Adipocyte (in vitro differentiated cells): ENCODE measurements around the gene FMN1.

Experiments
- DNase-seq: peaks from one replicate; pipeline ENCODE4 v3.0.0-alpha.2; 2015; ENCODE audit warnings: low read depth
- H3K27me3 ChIP-seq: replicated peaks from 2 replicates; pipeline ENCODE4 v1.7.0; 2013; ENCODE audit warnings: mild to moderate bottlenecking, low read length, moderate library complexity; ENCODE audit not compliant: control insufficient read depth, insufficient read depth
- H3K36me3 ChIP-seq: 2 replicates; pipeline ENCODE4 v1.7.0; 2013; ENCODE audit warnings: low read length, mild to moderate bottlenecking, moderate library complexity; ENCODE audit not compliant: control insufficient read depth, insufficient read depth, severe bottlenecking
- H3K4me1 ChIP-seq: 2 replicates; pipeline ENCODE4 v1.7.0; 2013; ENCODE audit warnings: mild to moderate bottlenecking, low read length, moderate library complexity; ENCODE audit not compliant: control insufficient read depth, insufficient read depth
- H3K4me3 ChIP-seq: 2 replicates; pipeline ENCODE4 v1.7.0; 2013; ENCODE audit warnings: mild to moderate bottlenecking, low read length, moderate library complexity
- H3K9ac ChIP-seq: 2 replicates; pipeline ENCODE4 v1.7.0; 2013; ENCODE audit warnings: mild to moderate bottlenecking, low read length, moderate library complexity
- H3K9me3 ChIP-seq: 2 replicates; pipeline ENCODE4 v1.7.0; 2013; ENCODE audit warnings: mild to moderate bottlenecking, low read length, moderate library complexity; ENCODE audit not compliant: control insufficient read depth

The FMN1 gene

GRCh38 chr15:33132722-33133345 lies 61.7 kb downstream of the FMN1 start:
- peaks cover 21% of the 10 kb centered on the region for H3K4me1 ChIP-seq
- H3K36me3 ChIP-seq = no peaks in the 10 kb centered on the region
- H3K27me3 ChIP-seq = no peaks in the 10 kb centered on the region
- no peak overlapping the region for H3K4me3 ChIP-seq
- H3K9ac ChIP-seq = no peak overlapping the region
- no peaks in the 10 kb centered on the region for H3K9me3 ChIP-seq
- DNase-seq = peak; percentile 83

- DNase-seq = no peak
- H3K36me3 ChIP-seq = no peaks in the 10 kb centered on the region
- no peak overlapping the region for H3K4me3 ChIP-seq
- no peaks in the 10 kb centered on the region for H3K27me3 ChIP-seq
- no peak overlapping the region for H3K9ac ChIP-seq
- no peaks in the 10 kb centered on the region for H3K9me3 ChIP-seq
- H3K4me1 ChIP-seq = peaks cover 21% of the 10 kb centered on the region
Observed at GRCh38 chr15:33132233-33132580, 62.3 kb downstream of the FMN1 start.

DNA sequence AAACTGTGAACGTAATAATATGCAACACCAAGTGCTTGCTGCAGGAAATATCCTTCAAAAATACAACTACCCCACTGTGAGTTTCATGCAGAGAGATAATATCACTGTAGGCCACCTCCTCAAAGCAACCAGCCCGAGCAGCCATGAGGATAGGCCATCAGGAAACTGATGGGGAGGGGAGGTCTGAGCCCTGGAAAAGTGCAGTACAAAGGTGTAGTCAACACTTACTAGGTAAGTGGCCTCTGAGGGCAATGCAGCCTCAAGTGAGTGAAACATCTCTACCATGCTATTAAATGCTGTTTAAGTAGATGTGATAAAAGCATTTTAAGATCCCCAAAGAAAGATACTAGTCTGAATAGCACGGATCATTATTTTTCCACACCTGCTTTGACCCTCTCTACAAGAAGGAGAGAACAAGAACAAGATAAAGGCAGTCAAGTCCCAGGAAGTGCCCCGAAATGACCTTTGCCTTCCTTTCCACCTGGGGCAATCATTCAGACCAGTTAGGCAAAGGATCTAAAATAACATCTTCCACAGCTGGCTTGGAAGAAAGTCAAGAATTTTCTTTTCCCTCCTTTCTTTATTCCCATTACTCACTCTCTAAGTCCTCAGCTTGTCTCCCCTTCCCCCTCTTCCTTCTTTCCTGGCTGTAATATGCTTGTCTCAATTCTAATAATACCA lies 62.8 kb downstream of the FMN1 start:
- DNase-seq = no peak
- no peaks in the 10 kb centered on the region for H3K9me3 ChIP-seq
- no peak overlapping the region for H3K4me3 ChIP-seq
- peaks cover 24% of the 10 kb centered on the region for H3K4me1 ChIP-seq
- H3K9ac ChIP-seq = no peak overlapping the region
- no peaks in the 10 kb centered on the region for H3K36me3 ChIP-seq
- no peaks in the 10 kb centered on the region for H3K27me3 ChIP-seq

GRCh38 chr15:33126559-33127290 lies 67.8 kb downstream of the FMN1 start:
- Histone ChIP-seq H3K36me3 (no peaks in the 10 kb centered on the region), H3K9ac (peak overlapping the region; percentile 43), H3K27me3 (no peaks in the 10 kb centered on the region), H3K4me3 (peak overlapping the region; percentile 66), H3K9me3 (no peaks in the 10 kb centered on the region), H3K4me1 (peaks cover 4% of the 10 kb centered on the region)
- DNase-seq = peak; percentile 82

DNA sequence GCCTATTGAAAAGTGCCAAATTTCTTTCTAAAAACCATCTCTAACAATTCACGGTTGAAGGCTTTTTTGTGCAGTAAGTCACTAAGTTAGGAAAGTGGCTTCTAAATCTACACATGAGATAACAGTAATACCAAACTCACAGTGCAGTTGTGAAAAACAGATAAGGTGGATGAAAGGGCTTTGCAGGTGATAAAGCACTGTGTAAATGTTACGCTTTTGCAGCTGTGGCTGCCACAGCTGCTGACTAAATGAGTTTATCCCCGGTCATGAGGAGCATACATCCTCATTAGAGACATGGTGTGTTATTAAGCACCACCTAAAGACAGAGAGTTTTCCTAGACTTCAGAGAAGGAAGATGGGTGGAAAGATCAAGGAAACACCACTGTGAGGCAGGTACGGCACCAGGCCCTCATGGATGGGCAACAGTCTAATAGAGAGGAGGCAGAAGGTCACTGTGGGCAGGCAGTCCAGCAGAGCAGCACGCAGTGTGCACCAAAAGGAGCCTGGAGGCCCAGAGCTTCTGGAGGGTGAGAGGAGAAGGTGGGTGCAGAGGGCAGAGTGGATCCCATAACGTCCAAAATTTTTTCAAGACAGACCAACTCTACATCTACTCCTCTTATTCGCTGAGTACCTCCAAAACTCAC lies 68.5 kb downstream of the FMN1 start:
- no peak for DNase-seq
- H3K4me1 ChIP-seq = peaks cover 4% of the 10 kb centered on the region
- no peaks in the 10 kb centered on the region for H3K36me3 ChIP-seq
- H3K9me3 ChIP-seq = no peaks in the 10 kb centered on the region
- no peak overlapping the region for H3K4me3 ChIP-seq
- H3K27me3 ChIP-seq = no peaks in the 10 kb centered on the region
- no peak overlapping the region for H3K9ac ChIP-seq

DNA sequence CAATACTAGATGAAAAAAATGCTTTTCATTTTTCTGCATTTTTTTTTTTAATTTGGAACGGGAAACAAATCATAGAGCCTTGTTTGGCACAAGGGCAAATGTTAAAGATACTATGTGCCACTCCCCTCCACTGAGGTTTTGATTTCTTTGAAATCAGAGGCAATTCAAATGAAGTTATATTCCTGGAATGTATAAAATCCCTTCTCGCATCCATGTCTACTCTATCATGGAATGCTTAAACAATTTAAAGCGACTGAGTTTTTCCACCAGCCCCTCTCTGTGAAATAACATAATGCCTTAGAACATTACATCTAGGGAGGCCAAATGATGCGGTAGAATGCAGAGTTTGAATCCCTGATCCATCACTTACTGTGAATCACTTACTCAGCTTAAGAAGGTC lies 69.7 kb downstream of the FMN1 start:
- H3K27me3 ChIP-seq = no peaks in the 10 kb centered on the region
- peaks cover 4% of the 10 kb centered on the region for H3K4me1 ChIP-seq
- peak; percentile 44 for DNase-seq
- H3K36me3 ChIP-seq = no peaks in the 10 kb centered on the region
- no peak overlapping the region for H3K9ac ChIP-seq
- no peak overlapping the region for H3K4me3 ChIP-seq
- H3K9me3 ChIP-seq = no peaks in the 10 kb centered on the region

GRCh38 chr15:33124279-33124678 lies 70.2 kb downstream of the FMN1 start:
- Histone ChIP-seq H3K36me3 (no peaks in the 10 kb centered on the region), H3K4me3 (no peak overlapping the region), H3K27me3 (no peaks in the 10 kb centered on the region), H3K4me1 (peaks cover 4% of the 10 kb centered on the region), H3K9ac (no peak overlapping the region), H3K9me3 (no peaks in the 10 kb centered on the region)
- DNase-seq = no peak

GRCh38 chr15:33119865-33120264 lies 74.6 kb downstream of the FMN1 start:
- Histone ChIP-seq H3K4me3 (no peak overlapping the region), H3K9ac (no peak overlapping the region), H3K9me3 (no peaks in the 10 kb centered on the region), H3K4me1 (no peaks in the 10 kb centered on the region), H3K27me3 (no peaks in the 10 kb centered on the region), H3K36me3 (no peaks in the 10 kb centered on the region)
- no peak for DNase-seq

- no peaks in the 10 kb centered on the region for H3K27me3 ChIP-seq
- no peak overlapping the region for H3K9ac ChIP-seq
- no peaks in the 10 kb centered on the region for H3K4me1 ChIP-seq
- DNase-seq = no peak
- no peaks in the 10 kb centered on the region for H3K36me3 ChIP-seq
- H3K9me3 ChIP-seq = no peaks in the 10 kb centered on the region
- no peak overlapping the region for H3K4me3 ChIP-seq
Observed at GRCh38 chr15:33119273-33119672, 75.2 kb downstream of the FMN1 start.

- no peaks in the 10 kb centered on the region for H3K9me3 ChIP-seq
- H3K9ac ChIP-seq = no peak overlapping the region
- H3K27me3 ChIP-seq = no peaks in the 10 kb centered on the region
- H3K4me3 ChIP-seq = no peak overlapping the region
- no peak for DNase-seq
- no peaks in the 10 kb centered on the region for H3K36me3 ChIP-seq
- H3K4me1 ChIP-seq = no peaks in the 10 kb centered on the region
Observed at GRCh38 chr15:33116198-33116597, 78.3 kb downstream of the FMN1 start.

GRCh38 chr15:33115191-33115861 lies 79.2 kb downstream of the FMN1 start:
- DNase-seq = no peak
- no peaks in the 10 kb centered on the region for H3K36me3 ChIP-seq
- H3K4me1 ChIP-seq = no peaks in the 10 kb centered on the region
- H3K9me3 ChIP-seq = no peaks in the 10 kb centered on the region
- H3K27me3 ChIP-seq = no peaks in the 10 kb centered on the region
- H3K4me3 ChIP-seq = no peak overlapping the region
- no peak overlapping the region for H3K9ac ChIP-seq
